GM12872 (cell line): ENCODE data around the gene FMR1.

Experiments used
- CTCF ChIP-seq: IDR thresholded peaks from 3 replicates; pipeline ENCODE4 v1.5.1; 2011; ENCODE audit warnings: low read depth, mild to moderate bottlenecking, low read length, moderate library complexity; ENCODE audit not compliant: insufficient read depth

FMR1 gene

GRCh38 chrX:147902270-147902669, 9.4 kb upstream of the FMR1 start:
- no peak for TF ChIP-seq CTCF

GRCh38 chrX:147908106-147908505, 3.6 kb upstream of the FMR1 start:
- TF ChIP-seq CTCF: no peak

- TF ChIP-seq CTCF: no peak
Measured at GRCh38 chrX:147910607-147911006, 1.1 kb upstream of the FMR1 start.

GRCh38 chrX:147912093-147912801, 528 bp downstream of the FMR1 start:
- TF ChIP-seq CTCF: no peak

GRCh38 chrX:147913570-147913969, 1.9 kb downstream of the FMR1 start:
- no peak for TF ChIP-seq CTCF

GRCh38 chrX:147914591-147914990, 2.9 kb downstream of the FMR1 start:
- TF ChIP-seq CTCF: no peak

GRCh38 chrX:147916375-147916968, 4.8 kb downstream of the FMR1 start:
- TF ChIP-seq CTCF: no peak
